ENCODE results near the gene PLA2G4E. TPM values are rescaled to one million over a fixed set of nuclear protein-coding genes. Genes with fewer than 3 reads are reported as not detected.

Gene PLA2G4E
- total RNA-seq, 4 donors from 2014 or later, result not detected

DNA sequence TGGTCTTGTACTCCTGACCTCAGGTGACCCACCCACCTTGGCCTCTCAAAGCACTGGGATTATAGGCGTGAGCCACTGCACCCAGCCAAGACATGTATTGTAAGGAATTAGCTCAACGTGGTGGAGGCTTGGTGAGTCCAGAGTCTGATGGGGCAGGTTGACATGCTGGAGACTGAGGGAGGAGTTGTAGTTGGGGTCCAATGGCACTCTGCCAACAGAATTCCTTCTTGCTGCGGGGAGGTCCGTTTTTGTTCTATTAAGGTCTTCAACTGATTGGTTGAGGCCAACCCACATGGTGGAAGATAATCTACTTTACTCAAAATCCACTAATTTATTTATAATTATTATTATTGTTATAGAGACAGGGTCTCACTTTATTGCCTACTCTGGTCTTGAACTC is 43.4 kb upstream of the PLA2G4E start:
- DNase-seq (ENCODE audit: extremely low spot score), result no peak
- Histone ChIP-seq H3K4me3 (no peak overlapping the region), H3K9me3 (peaks cover 0 to 4% (median 0%) of the 10 kb centered on the region in 4 donors), H3K4me1 (no peaks in the 10 kb centered on the region), H3K36me3 (no peaks in the 10 kb centered on the region), H3K27ac (replicated peaks in 1 of 4) (no peak overlapping the region), H3K27me3 (peaks cover 0 to 16% (median 0%) of the 10 kb centered on the region in 4 donors)
- 94% methylated on average over 4 of the region's 4 CpGs for WGBS
- intact Hi-C loops (cut with DNase I), result no loop called here
- TF ChIP-seq, protein P1, sequence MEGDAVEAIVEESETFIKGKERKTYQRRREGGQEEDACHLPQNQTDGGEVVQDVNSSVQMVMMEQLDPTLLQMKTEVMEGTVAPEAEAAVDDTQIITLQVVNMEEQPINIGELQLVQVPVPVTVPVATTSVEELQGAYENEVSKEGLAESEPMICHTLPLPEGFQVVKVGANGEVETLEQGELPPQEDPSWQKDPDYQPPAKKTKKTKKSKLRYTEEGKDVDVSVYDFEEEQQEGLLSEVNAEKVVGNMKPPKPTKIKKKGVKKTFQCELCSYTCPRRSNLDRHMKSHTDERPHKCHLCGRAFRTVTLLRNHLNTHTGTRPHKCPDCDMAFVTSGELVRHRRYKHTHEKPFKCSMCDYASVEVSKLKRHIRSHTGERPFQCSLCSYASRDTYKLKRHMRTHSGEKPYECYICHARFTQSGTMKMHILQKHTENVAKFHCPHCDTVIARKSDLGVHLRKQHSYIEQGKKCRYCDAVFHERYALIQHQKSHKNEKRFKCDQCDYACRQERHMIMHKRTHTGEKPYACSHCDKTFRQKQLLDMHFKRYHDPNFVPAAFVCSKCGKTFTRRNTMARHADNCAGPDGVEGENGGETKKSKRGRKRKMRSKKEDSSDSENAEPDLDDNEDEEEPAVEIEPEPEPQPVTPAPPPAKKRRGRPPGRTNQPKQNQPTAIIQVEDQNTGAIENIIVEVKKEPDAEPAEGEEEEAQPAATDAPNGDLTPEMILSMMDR (IDR thresholded peaks at IDR 0.05), result no peak

DNA sequence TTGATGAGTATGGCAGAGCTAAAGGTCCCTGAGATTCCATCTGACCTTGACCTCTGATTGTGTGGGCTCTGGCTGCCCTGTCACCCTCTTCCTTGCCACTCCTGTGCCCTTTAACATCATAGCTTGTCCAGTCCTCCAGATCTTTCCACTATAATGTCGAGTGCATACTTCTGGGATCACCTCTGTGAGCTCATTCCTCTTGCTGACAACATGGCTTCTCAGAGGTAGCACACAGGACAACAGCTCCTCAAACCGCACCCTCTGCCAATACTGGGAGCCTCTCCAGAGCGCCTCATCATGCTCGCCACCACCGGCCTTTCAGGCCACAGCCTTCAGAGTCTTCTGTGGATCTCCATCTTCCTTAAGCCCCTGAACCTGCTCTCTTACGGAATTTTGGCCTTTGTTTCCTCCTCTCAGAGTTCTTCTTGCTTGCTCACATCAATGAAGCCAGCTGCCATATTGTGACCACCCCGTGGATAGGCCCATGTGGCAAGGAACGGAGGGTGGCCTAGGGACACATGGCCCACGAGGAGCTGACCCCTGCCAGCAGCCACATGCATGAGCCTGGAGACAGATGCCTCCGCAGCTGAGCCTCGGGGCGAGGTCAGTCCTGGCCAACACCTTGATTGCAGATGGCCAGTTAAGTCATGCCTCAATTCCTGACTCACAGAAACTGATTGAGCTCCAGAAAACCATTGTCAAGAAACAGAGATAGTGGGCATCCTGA is 42.4 kb upstream of the PLA2G4E start:
- Histone ChIP-seq H3K36me3 (no peaks in the 10 kb centered on the region), H3K9me3 (peaks cover 0 to 3% (median 0%) of the 10 kb centered on the region in 4 donors), H3K4me1 (no peaks in the 10 kb centered on the region), H3K27me3 (peaks cover 0 to 17% (median 0%) of the 10 kb centered on the region in 4 donors), H3K27ac (replicated peaks in 1 of 4) (no peak overlapping the region), H3K4me3 (no peak overlapping the region)
- TF ChIP-seq, protein P1 (IDR thresholded peaks at IDR 0.05), result no peak
- no peak for TF ChIP-seq POLR2AphosphoS5 (IDR thresholded peaks at IDR 0.05)
- no peak for TF ChIP-seq EP300 (IDR thresholded peaks at IDR 0.05)
- no peak for TF ChIP-seq POLR2A (IDR thresholded peaks at IDR 0.05; ENCODE audit: low read depth)
- intact Hi-C loops (cut with DNase I), result no loop called here
- DNase-seq (ENCODE audit: extremely low spot score), result no peak
- 93% methylated on average over 12 of the region's 12 CpGs for WGBS

DNA sequence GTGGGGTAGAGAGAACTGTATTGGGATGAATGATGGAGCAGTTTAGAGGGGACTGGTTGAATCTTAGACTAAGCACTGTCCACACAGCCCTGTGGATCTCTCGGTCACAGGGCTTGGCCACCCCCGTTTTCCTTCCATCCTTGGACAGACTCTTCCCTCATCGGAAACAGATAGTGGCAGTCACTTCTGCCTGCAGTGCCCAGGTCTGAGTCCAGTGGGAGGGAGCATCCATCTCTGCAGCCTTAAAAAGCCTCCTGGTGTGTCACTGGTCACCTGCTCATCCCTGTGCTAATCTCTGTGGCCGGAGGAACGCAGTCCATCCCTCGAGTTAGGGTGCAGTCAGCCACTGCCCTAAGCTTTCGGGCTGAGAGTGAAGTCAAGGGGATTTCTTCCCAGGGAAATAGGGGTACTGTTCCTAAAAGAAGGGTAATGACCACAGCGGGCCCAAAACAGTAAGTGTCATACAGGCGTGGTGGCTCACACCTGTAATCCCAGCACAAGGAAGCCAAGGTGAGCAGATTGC is 41.5 kb upstream of the PLA2G4E start:
- TF ChIP-seq EP300 (IDR thresholded peaks at IDR 0.05), result no peak
- TF ChIP-seq POLR2AphosphoS5 (IDR thresholded peaks at IDR 0.05), result no peak
- TF ChIP-seq POLR2A (IDR thresholded peaks at IDR 0.05; ENCODE audit: low read depth), result no peak
- TF ChIP-seq, protein P1 (IDR thresholded peaks at IDR 0.05), result no peak
- Histone ChIP-seq H3K27me3 (peaks cover 0 to 26% (median 0%) of the 10 kb centered on the region in 4 donors), H3K4me3 (no peak overlapping the region), H3K27ac (replicated peaks in 1 of 4) (no peak overlapping the region), H3K36me3 (no peaks in the 10 kb centered on the region), H3K9me3 (no peaks in the 10 kb centered on the region), H3K4me1 (peaks cover 0 to 2% (median under 1%) of the 10 kb centered on the region in 4 donors)
- DNase-seq (ENCODE audit: extremely low spot score), result no peak
- intact Hi-C loops (cut with DNase I), result no loop called here
- 95% methylated on average over 9 of the region's 9 CpGs for WGBS

DNA sequence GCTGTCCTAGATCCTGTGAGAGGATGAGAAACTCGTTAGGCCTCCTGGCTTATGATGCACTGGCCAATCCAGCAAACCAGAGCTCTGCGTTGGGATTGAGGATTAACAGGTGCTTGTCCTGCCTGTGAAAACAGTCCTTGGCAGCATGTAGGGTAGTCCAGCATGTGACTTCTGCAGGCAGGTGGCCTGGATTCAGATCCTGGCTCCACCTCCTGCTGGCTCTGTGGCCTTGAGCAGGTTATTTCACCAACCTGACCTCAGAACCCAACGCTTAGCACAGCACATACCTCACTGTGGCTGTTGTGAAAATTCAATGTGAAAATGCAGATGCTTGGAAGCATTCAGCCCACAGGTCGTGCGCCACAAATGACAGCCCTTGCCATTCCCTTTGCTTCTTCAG is 40.0 kb upstream of the PLA2G4E start:
- intact Hi-C loops (cut with DNase I), result no loop called here
- Histone ChIP-seq H3K27me3 (peaks cover 0 to 33% (median 0%) of the 10 kb centered on the region in 4 donors), H3K36me3 (no peaks in the 10 kb centered on the region), H3K4me3 (no peak overlapping the region), H3K4me1 (peaks cover 4 to 10% (median 9%) of the 10 kb centered on the region in 4 donors), H3K9me3 (no peaks in the 10 kb centered on the region), H3K27ac (replicated peaks in 1 of 4) (no peak overlapping the region)
- TF ChIP-seq POLR2AphosphoS5 (IDR thresholded peaks at IDR 0.05) (no peak), EP300 (IDR thresholded peaks at IDR 0.05) (no peak), POLR2A (IDR thresholded peaks at IDR 0.05; ENCODE audit: low read depth) (no peak)
- TF ChIP-seq, protein P1 (IDR thresholded peaks at IDR 0.05), result no peak
- 85% methylated on average over 5 of the region's 5 CpGs for WGBS
- no peak for DNase-seq (ENCODE audit: extremely low spot score)

DNA sequence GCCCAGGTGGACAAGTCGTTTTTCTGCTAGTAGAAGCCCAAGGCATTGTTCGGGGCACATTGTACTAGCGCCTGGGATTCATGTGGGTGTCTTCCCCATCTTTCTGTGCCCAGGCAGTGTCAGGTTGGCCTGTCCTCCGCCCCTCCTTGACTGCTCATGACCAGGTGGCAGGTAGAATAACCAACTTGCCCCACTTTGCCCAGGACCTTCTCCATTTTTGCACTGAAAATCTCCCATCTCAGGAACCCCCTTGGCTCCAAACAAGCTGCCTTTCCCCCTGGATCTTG is 39.6 kb upstream of the PLA2G4E start:
- TF ChIP-seq POLR2A (IDR thresholded peaks at IDR 0.05; ENCODE audit: low read depth), result no peak
- no peak for TF ChIP-seq POLR2AphosphoS5 (IDR thresholded peaks at IDR 0.05)
- TF ChIP-seq, protein P1 (IDR thresholded peaks at IDR 0.05), result no peak
- no peak for TF ChIP-seq EP300 (IDR thresholded peaks at IDR 0.05)
- WGBS, result 81% methylated on average over 4 of the region's 4 CpGs
- H3K27ac ChIP-seq (replicated peaks in 1 of 4), result no peak overlapping the region

More for the DNA sequence above, 39.6 kb upstream of the PLA2G4E start:
- Histone ChIP-seq H3K4me1 (peaks cover 4 to 10% (median 9%) of the 10 kb centered on the region in 4 donors), H3K4me3 (no peak overlapping the region), H3K27me3 (peaks cover 0 to 30% (median 0%) of the 10 kb centered on the region in 4 donors), H3K36me3 (no peaks in the 10 kb centered on the region), H3K9me3 (no peaks in the 10 kb centered on the region)
- no peak for DNase-seq (ENCODE audit: extremely low spot score)
- intact Hi-C loops (cut with DNase I), result no loop called here

Measured in esophagus muscularis mucosa (tissue), 4 donors.